A549 treated with AZD9567 at 1 μM for 4 hours (cell line): ENCODE data around the gene AGA. TPM values are rescaled to one million over a fixed set of nuclear protein-coding genes. Genes with fewer than 3 reads are reported as not detected.

Experiments
- total RNA-seq: library from RNA; stranded (reverse); fragments of 200-300 nt; extraction: Qiagen RNA extraction; gene quantifications from 5 replicates; pipeline ENCODE4 v1.2.3, GENCODE V29; 2022; ENCODE audit not compliant: insufficient read depth

AGA gene
- 18.0 to 30.0 TPM (median 19.7 TPM) in 5 replicates for total RNA-seq

GRCh38 chr4:177441803-177442622 lies at the start of gene AGA:
Gene AGA (minus strand): TSS chr4:177442437. CDS start chr4:177442375, 62 bp downstream.

Other genes with a start within 250 kb of the AGA start
- gene NEIL3, start 132.6 kb downstream of the AGA start, total RNA-seq: 8.9 to 15.3 TPM (median 9.6 TPM) in 5 replicates